Liver (tissue), 3 donors: ENCODE data around the gene AOPEP.

Source experiments
- ATF3 ChIP-seq: IDR thresholded peaks from 2 replicates; pipeline ENCODE4 v1.6.1; 2016; ENCODE audit warnings: antibody characterized with exemption
- CTCF ChIP-seq: fragments of 150-350 bp; IDR thresholded peaks from 2 replicates; pipeline ENCODE4 v1.5.1; 2017; ENCODE audit warnings: improper control_type of control experiment, low read depth, low read length; ENCODE audit not compliant: missing input control
- EGR1 ChIP-seq, 2 donors: IDR thresholded peaks; 2 replicates each; pipeline ENCODE4 v1.6.1; 2016 to 2018; ENCODE audit warnings: antibody characterized with exemption in 2 of 2, low read depth in 2 of 2
- JUND ChIP-seq, 2 donors: IDR thresholded peaks; 2 replicates each; pipeline ENCODE4 v1.6.1; 2016; ENCODE audit warnings: antibody characterized with exemption in 2 of 2
- NR2F2 ChIP-seq: IDR thresholded peaks from 2 replicates; pipeline ENCODE4 v1.6.1; 2016; ENCODE audit warnings: antibody characterized with exemption
- RAD21 ChIP-seq, 2 donors: IDR thresholded peaks; 2 replicates each; pipeline ENCODE4 v1.6.1; 2016; ENCODE audit warnings: antibody characterized with exemption in 2 of 2, mild to moderate bottlenecking in 2 of 2
- REST ChIP-seq: IDR thresholded peaks from 2 replicates; pipeline ENCODE4 v1.6.1; 2016; ENCODE audit warnings: antibody characterized with exemption, mild to moderate bottlenecking
- SP1 ChIP-seq: IDR thresholded peaks from 2 replicates; pipeline ENCODE4 v1.6.1; 2018; ENCODE audit warnings: antibody characterized with exemption, mild to moderate bottlenecking
- TAF1 ChIP-seq: conservative IDR thresholded peaks from 2 replicates; pipeline ENCODE4 v1.6.1; 2016; ENCODE audit warnings: antibody characterized with exemption, mild to moderate bottlenecking
- donor health status: healthy.
- donor health status: healthy.

GRCh38 chr9:95037789-95038521 lies 311.5 kb downstream of the AOPEP start:
- TF ChIP-seq CTCF, result no peak
- TF ChIP-seq JUND (IDR thresholded peaks at IDR 0.05), result no peak
- no peak for TF ChIP-seq EGR1 (IDR thresholded peaks at IDR 0.05; ENCODE audit: low read depth in 2 of 2)
- TF ChIP-seq NR2F2, result no peak
- TF ChIP-seq ATF3, result no peak
- no peak for TF ChIP-seq RAD21 (IDR thresholded peaks at IDR 0.05)
- TF ChIP-seq TAF1, result no peak
- TF ChIP-seq REST, result no peak
- TF ChIP-seq SP1, result no peak
